A673 (cell line): Measurements from ENCODE around the gene SUCLG2. TPM values are rescaled to one million over a fixed set of nuclear protein-coding genes. Genes with fewer than 3 reads are reported as not detected.

Experiments used
- BruUV-seq: library from RNA; stranded (reverse); fragments of 400-500 nt; replicated peaks from 2 replicates; lab custom pipeline; 2021; lab: Mats Ljungman, UMichigan
- CTCF ChIA-PET: fragments of 300-600 bp; sonication (Branson Sonifier 250); formaldehyde crosslinking; loops from one replicate; lab custom pipeline; 2022; ENCODE audit warnings: antibody characterized with exemption; lab: Charles Lee
- POLR2A ChIA-PET: fragments of 300-600 bp; sonication (Branson Sonifier 250); formaldehyde crosslinking; loops from one replicate; lab custom pipeline; 2022; ENCODE audit warnings: antibody characterized with exemption; ENCODE audit not compliant: low non-redundant PET; lab: Charles Lee
- DNase-seq: peaks from one replicate; pipeline ENCODE4 v3.0.0-alpha.2; 2015; ENCODE audit warnings: low spot score
- H3K27ac ChIP-seq: fragments of 200-600 bp; sonication (generic); 2 replicates; pipeline ENCODE4 v1.5.1; 2016; ENCODE audit warnings: mixed run types, low read depth, mild to moderate bottlenecking, mixed read lengths, antibody characterized with exemption, low read length; ENCODE audit not compliant: poor library complexity, severe bottlenecking
- H3K27me3 ChIP-seq: fragments of 200-600 bp; sonication (generic); replicated peaks from 2 replicates; pipeline ENCODE4 v1.6.1; 2017; ENCODE audit warnings: mixed run types, low read depth, mild to moderate bottlenecking, mixed read lengths, antibody characterized with exemption, low read length; ENCODE audit not compliant: insufficient read depth, poor library complexity
- H3K36me3 ChIP-seq: fragments of 200-600 bp; sonication (generic); 2 replicates; pipeline ENCODE4 v1.6.1; 2016; ENCODE audit warnings: mixed run types, mild to moderate bottlenecking, mixed read lengths, antibody characterized with exemption, low read length; ENCODE audit not compliant: insufficient read depth, poor library complexity, severe bottlenecking
- H3K4me1 ChIP-seq: fragments of 200-600 bp; sonication (generic); 2 replicates; pipeline ENCODE4 v1.6.1; 2017; ENCODE audit warnings: mixed run types, mild to moderate bottlenecking, mixed read lengths, antibody characterized with exemption, low read length; ENCODE audit not compliant: insufficient read depth, poor library complexity, severe bottlenecking
- H3K4me3 ChIP-seq: fragments of 200-600 bp; sonication (generic); 2 replicates; pipeline ENCODE4 v1.5.1; 2016; ENCODE audit warnings: low read depth, mixed run types, mild to moderate bottlenecking, mixed read lengths, low read length; ENCODE audit not compliant: poor library complexity, severe bottlenecking
- H3K9me3 ChIP-seq: fragments of 200-600 bp; sonication (generic); 2 replicates; pipeline ENCODE4 v1.6.1; 2016; ENCODE audit warnings: mixed run types, low read depth, mild to moderate bottlenecking, mixed read lengths, antibody characterized with exemption, low read length; ENCODE audit not compliant: poor library complexity, severe bottlenecking
- CTCF ChIP-seq: fragments of 300-800, 200-600 bp; sonication (generic); conservative IDR thresholded peaks from 2 replicates; pipeline ENCODE4 v1.5.1; 2017; ENCODE audit warnings: low read depth, mild to moderate bottlenecking, antibody characterized with exemption, low read length, moderate library complexity, mixed read lengths
- EZH2 ChIP-seq: fragments of 200-600 bp; sonication (generic); IDR thresholded peaks from 2 replicates; pipeline ENCODE4 v1.6.1; 2017; ENCODE audit warnings: borderline replicate concordance, low read depth, mild to moderate bottlenecking, mixed read lengths, antibody characterized with exemption, low read length; ENCODE audit not compliant: poor library complexity, severe bottlenecking
- intact Hi-C: fragments of 100-400 bp; cut with micrococcal nuclease; formaldehyde crosslinking; loops from one replicate; pipeline ENCODE4 v1.10.0; 2022; ENCODE audit not compliant: unreplicated experiment
- total RNA-seq: library from RNA; stranded (reverse); gene quantifications from 2 replicates; pipeline ENCODE4 v1.2.3, GENCODE V29; 2021

Gene SUCLG2
- total RNA-seq, 1 experiment from 2014 or later, result 7.4 TPM

GRCh38 chr3:67509471-67510075 is 144.8 kb downstream of the SUCLG2 start:
- Histone ChIP-seq H3K4me3 (no peak overlapping the region), H3K27me3 (no peaks in the 10 kb centered on the region), H3K9me3 (no peaks in the 10 kb centered on the region), H3K27ac (no peak overlapping the region), H3K4me1 (no peaks in the 10 kb centered on the region), H3K36me3 (no peaks in the 10 kb centered on the region)
- CTCF ChIA-PET, result no interaction called here
- no peak for DNase-seq
- intact Hi-C loops, result no loop called here
- BruUV-seq, result no TSS peak
- POLR2A ChIA-PET, result no interaction called here
- TF ChIP-seq EZH2, result no peak
- TF ChIP-seq CTCF, result no peak

- no peak overlapping the region for H3K27ac ChIP-seq
- no TSS peak for BruUV-seq
- H3K4me1 ChIP-seq, result no peaks in the 10 kb centered on the region
- H3K36me3 ChIP-seq, result no peaks in the 10 kb centered on the region
- no peak for DNase-seq
- intact Hi-C loops, result no loop called here
- no peaks in the 10 kb centered on the region for H3K27me3 ChIP-seq
- no peak for TF ChIP-seq CTCF
- no peak for TF ChIP-seq EZH2
- H3K4me3 ChIP-seq, result no peak overlapping the region
- ChIA-PET POLR2A (no interaction called here), CTCF (no interaction called here)
- no peaks in the 10 kb centered on the region for H3K9me3 ChIP-seq
These were observed 146.8 kb downstream of the SUCLG2 start for GRCh38 chr3:67507584-67507983.

- intact Hi-C loops, result no loop called here
- CTCF ChIA-PET, result no interaction called here
These were observed 153.7 kb downstream of the SUCLG2 start for GRCh38 chr3:67500709-67501108.

More at GRCh38 chr3:67500709-67501108, 153.7 kb downstream of the SUCLG2 start:
- no peak for DNase-seq
- POLR2A ChIA-PET, result no interaction called here
- TF ChIP-seq EZH2, result no peak
- no peak for TF ChIP-seq CTCF
- no peak overlapping the region for H3K27ac ChIP-seq
- BruUV-seq, result no TSS peak
- H3K9me3 ChIP-seq, result no peaks in the 10 kb centered on the region
- no peaks in the 10 kb centered on the region for H3K36me3 ChIP-seq
- no peak overlapping the region for H3K4me3 ChIP-seq
- no peaks in the 10 kb centered on the region for H3K4me1 ChIP-seq
- H3K27me3 ChIP-seq, result no peaks in the 10 kb centered on the region
